SK-N-SH treated with all-trans-retinoic acid at 6 μM for 48 hours (cell line): ENCODE results near the gene DIRAS1.

Source experiments
- ATAC-seq: fragments of 200-7000 bp; cut with Tn5 transposase; 3 replicates; pipeline ENCODE4 v1.9.1; 2020; ENCODE audit warnings: mild to moderate bottlenecking, moderate library complexity
- ARNTL ChIP-seq: fragments of 450-650 bp; formaldehyde crosslinking; IDR thresholded peaks from 2 replicates; pipeline ENCODE4 v1.5.0; 2020; ENCODE audit warnings: low read depth, mild to moderate bottlenecking, moderate library complexity, borderline replicate concordance
- BACH2 ChIP-seq: fragments of 250-450 bp; sonication (Bioruptor Pico); IDR thresholded peaks from 2 replicates; pipeline ENCODE4 v1.9.0; 2021; ENCODE audit warnings: mild to moderate bottlenecking, borderline replicate concordance
- ESRRG ChIP-seq: fragments of 250-450 bp; sonication (Bioruptor Pico); IDR thresholded peaks from 2 replicates; pipeline ENCODE4 v1.6.1; 2021; ENCODE audit warnings: mild to moderate bottlenecking
- GLIS3 ChIP-seq: fragments of 250-450 bp; sonication (Bioruptor Pico); IDR thresholded peaks from 2 replicates; pipeline ENCODE4 v1.5.0; 2020; ENCODE audit warnings: mild to moderate bottlenecking, moderate library complexity
- ISL1 ChIP-seq: fragments of 250-450 bp; sonication (Bioruptor Pico); IDR thresholded peaks from 2 replicates; pipeline ENCODE4 v2.1.2; 2022; ENCODE audit warnings: mild to moderate bottlenecking, moderate library complexity
- OSR1 ChIP-seq: fragments of 250-450 bp; sonication (Bioruptor Pico); IDR thresholded peaks from 2 replicates; pipeline ENCODE4 v1.8.0; 2022; ENCODE audit warnings: moderate library complexity, mild to moderate bottlenecking, inconsistent platforms
- PPARA ChIP-seq: fragments of 250-450 bp; sonication (Bioruptor Pico); IDR thresholded peaks from 2 replicates; pipeline ENCODE4 v1.5.0; 2020; ENCODE audit warnings: mild to moderate bottlenecking, borderline replicate concordance
- RARB ChIP-seq: fragments of 250-450 bp; sonication (Bioruptor Pico); IDR thresholded peaks from 2 replicates; pipeline ENCODE4 v1.8.0; 2021; ENCODE audit warnings: mild to moderate bottlenecking, moderate library complexity
- SNAI2 ChIP-seq: fragments of 250-450 bp; sonication (Bioruptor Pico); IDR thresholded peaks from 2 replicates; pipeline ENCODE4 v1.5.0; 2020; ENCODE audit warnings: mild to moderate bottlenecking, moderate library complexity
- TCF4 ChIP-seq: fragments of 250-450 bp; sonication (Bioruptor Pico); IDR thresholded peaks from 2 replicates; pipeline ENCODE4 v1.8.0; 2021; ENCODE audit warnings: mild to moderate bottlenecking, moderate library complexity, borderline replicate concordance
- TOX ChIP-seq: fragments of 250-450 bp; sonication (Bioruptor Pico); IDR thresholded peaks from 2 replicates; pipeline ENCODE4 v1.8.0; 2021; ENCODE audit warnings: mild to moderate bottlenecking, moderate library complexity, borderline replicate concordance
- TSHZ2 ChIP-seq: fragments of 250-450 bp; sonication (Bioruptor Pico); IDR thresholded peaks from 2 replicates; pipeline ENCODE4 v1.5.0; 2020; ENCODE audit warnings: mild to moderate bottlenecking, moderate library complexity
- ZC3H10 ChIP-seq: fragments of 250-450 bp; sonication (Bioruptor Pico); IDR thresholded peaks from 2 replicates; pipeline ENCODE4 v1.5.1; 2021; ENCODE audit warnings: mild to moderate bottlenecking, moderate library complexity
- ZFP3 ChIP-seq: fragments of 250-450 bp; sonication (Bioruptor Pico); IDR thresholded peaks from 2 replicates; pipeline ENCODE4 v1.5.0; 2020; ENCODE audit warnings: mild to moderate bottlenecking, moderate library complexity
- ZNF565 ChIP-seq: fragments of 450-650 bp; formaldehyde crosslinking; conservative IDR thresholded peaks from 2 replicates; pipeline ENCODE4 v1.5.0; 2020; ENCODE audit warnings: low read depth, mild to moderate bottlenecking, moderate library complexity
- ZNF8 ChIP-seq: fragments of 450-650 bp; formaldehyde crosslinking; IDR thresholded peaks from 2 replicates; pipeline ENCODE4 v1.5.0; 2020; ENCODE audit warnings: mild to moderate bottlenecking, moderate library complexity
- TF ChIP-seq, protein P1 (sequence below): fragments of 250-450 bp; sonication (Bioruptor Pico); IDR thresholded peaks from 2 replicates; pipeline ENCODE4 v1.8.0; 2020; ENCODE audit warnings: mild to moderate bottlenecking, moderate library complexity, borderline replicate concordance
- TF ChIP-seq, protein P2 (sequence below): fragments of 250-450 bp; sonication (Bioruptor Pico); IDR thresholded peaks from 2 replicates; pipeline ENCODE4 v1.5.1; 2021; ENCODE audit warnings: mild to moderate bottlenecking, moderate library complexity
- TF ChIP-seq, protein P3 (sequence below): fragments of 250-450 bp; sonication (Bioruptor Pico); IDR thresholded peaks from 2 replicates; pipeline ENCODE4 v1.5.1; 2020; ENCODE audit warnings: low read depth, mild to moderate bottlenecking, moderate library complexity

Gene DIRAS1

DNA sequence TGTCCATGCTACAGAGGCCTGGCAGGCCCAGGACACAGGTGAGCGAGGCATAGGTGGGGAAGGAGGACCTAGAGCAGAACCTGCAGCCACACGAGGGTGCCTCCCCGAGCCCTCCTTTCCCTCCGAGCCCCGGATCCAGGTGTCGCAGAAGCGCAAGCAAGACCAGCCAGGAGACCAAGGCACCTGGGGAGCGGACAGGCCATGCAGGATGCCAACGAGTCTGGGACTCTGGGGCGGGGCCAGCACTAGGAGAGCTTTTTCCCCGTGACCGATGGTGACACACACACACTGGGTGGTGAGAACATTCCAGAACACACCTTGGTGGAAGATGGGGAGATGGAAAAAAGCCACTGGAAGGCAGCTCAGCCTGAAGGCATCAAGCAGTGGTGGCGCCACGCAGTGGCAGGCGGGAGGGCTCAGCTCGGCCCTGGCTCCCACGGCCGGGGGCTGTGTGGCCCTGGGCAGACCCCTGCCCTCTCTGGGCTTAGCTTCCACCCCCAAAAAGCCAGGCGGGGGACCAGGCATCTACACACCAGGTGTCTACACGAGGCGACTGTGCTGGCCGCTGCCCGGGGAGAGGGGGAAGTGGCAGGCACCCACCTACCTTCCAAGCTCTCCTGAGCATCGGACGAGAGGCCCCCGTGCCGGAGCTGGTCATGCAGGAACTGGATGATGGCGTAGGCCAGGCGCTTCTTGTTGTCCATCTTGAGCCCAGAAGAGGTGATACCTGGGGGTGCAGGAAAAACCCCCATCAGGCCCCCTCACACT is 47.4 kb upstream of the DIRAS1 start:
- no peak for TF ChIP-seq TSHZ2 (CRISPR knock-in tag)
- no peak for TF ChIP-seq PPARA (CRISPR knock-in tag)
- TF ChIP-seq, protein P1, sequence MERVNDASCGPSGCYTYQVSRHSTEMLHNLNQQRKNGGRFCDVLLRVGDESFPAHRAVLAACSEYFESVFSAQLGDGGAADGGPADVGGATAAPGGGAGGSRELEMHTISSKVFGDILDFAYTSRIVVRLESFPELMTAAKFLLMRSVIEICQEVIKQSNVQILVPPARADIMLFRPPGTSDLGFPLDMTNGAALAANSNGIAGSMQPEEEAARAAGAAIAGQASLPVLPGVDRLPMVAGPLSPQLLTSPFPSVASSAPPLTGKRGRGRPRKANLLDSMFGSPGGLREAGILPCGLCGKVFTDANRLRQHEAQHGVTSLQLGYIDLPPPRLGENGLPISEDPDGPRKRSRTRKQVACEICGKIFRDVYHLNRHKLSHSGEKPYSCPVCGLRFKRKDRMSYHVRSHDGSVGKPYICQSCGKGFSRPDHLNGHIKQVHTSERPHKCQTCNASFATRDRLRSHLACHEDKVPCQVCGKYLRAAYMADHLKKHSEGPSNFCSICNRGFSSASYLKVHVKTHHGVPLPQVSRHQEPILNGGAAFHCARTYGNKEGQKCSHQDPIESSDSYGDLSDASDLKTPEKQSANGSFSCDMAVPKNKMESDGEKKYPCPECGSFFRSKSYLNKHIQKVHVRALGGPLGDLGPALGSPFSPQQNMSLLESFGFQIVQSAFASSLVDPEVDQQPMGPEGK (CRISPR knock-in tag), result no peak
- TF ChIP-seq, protein P2, sequence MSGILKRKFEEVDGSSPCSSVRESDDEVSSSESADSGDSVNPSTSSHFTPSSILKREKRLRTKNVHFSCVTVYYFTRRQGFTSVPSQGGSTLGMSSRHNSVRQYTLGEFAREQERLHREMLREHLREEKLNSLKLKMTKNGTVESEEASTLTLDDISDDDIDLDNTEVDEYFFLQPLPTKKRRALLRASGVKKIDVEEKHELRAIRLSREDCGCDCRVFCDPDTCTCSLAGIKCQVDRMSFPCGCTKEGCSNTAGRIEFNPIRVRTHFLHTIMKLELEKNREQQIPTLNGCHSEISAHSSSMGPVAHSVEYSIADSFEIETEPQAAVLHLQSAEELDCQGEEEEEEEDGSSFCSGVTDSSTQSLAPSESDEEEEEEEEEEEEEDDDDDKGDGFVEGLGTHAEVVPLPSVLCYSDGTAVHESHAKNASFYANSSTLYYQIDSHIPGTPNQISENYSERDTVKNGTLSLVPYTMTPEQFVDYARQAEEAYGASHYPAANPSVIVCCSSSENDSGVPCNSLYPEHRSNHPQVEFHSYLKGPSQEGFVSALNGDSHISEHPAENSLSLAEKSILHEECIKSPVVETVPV, result no peak
- no peak for TF ChIP-seq ZNF8
- TF ChIP-seq ARNTL (CRISPR knock-in tag), result no peak
- TF ChIP-seq ZFP3 (CRISPR knock-in tag), result no peak
- no peak for TF ChIP-seq ZNF565 (CRISPR knock-in tag)
- TF ChIP-seq RARB (CRISPR knock-in tag), result no peak
- TF ChIP-seq SNAI2 (CRISPR knock-in tag), result no peak
- TF ChIP-seq ISL1 (CRISPR knock-in tag), result no peak
- TF ChIP-seq BACH2 (CRISPR knock-in tag), result no peak
- TF ChIP-seq TOX (CRISPR knock-in tag), result no peak
- no peak for TF ChIP-seq OSR1 (CRISPR knock-in tag)
- no peak for TF ChIP-seq GLIS3 (CRISPR knock-in tag)
- TF ChIP-seq TCF4 (CRISPR knock-in tag), result no peak
- ATAC-seq, result no peak

- TF ChIP-seq ZNF565 (CRISPR knock-in tag) (no peak), SNAI2 (CRISPR knock-in tag) (no peak), RARB (CRISPR knock-in tag) (no peak), ESRRG (no peak), ARNTL (CRISPR knock-in tag) (no peak), ZC3H10 (no peak), ZFP3 (CRISPR knock-in tag) (no peak), PPARA (CRISPR knock-in tag) (no peak)
- TF ChIP-seq, protein P3, sequence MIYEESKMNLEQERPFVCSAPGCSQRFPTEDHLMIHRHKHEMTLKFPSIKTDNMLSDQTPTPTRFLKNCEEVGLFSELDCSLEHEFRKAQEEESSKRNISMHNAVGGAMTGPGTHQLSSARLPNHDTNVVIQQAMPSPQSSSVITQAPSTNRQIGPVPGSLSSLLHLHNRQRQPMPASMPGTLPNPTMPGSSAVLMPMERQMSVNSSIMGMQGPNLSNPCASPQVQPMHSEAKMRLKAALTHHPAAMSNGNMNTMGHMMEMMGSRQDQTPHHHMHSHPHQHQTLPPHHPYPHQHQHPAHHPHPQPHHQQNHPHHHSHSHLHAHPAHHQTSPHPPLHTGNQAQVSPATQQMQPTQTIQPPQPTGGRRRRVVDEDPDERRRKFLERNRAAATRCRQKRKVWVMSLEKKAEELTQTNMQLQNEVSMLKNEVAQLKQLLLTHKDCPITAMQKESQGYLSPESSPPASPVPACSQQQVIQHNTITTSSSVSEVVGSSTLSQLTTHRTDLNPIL (CRISPR knock-in tag), result no peak
- TF ChIP-seq, protein P1 (CRISPR knock-in tag), result no peak
- no peak for ATAC-seq
These were observed 46.5 kb upstream of the DIRAS1 start for GRCh38 chr19:2767688-2768087.
